Right lobe of liver (tissue), 4 donors: ENCODE data around the gene CNTN2.

Experiments used
- POLR2A ChIP-seq: fragments of 450-650 bp; IDR thresholded peaks from one replicate; pipeline ENCODE4 v1.6.1; 2017; ENCODE audit warnings: antibody characterized with exemption, mild to moderate bottlenecking
- TF ChIP-seq, protein P1 (sequence below), 4 donors: fragments of 200-600 bp in 3 of 4; fragments of 450-650 bp in 1 of 4; IDR thresholded peaks; one replicate each; pipeline versions ENCODE4 v1.5.1 to v1.8.0; 2016 to 2022; ENCODE audit warnings: antibody characterized with exemption in 4 of 4, mild to moderate bottlenecking in 2 of 4
- donor health status: DM: no; HTN: no; CAD: no.
- donor health status: DM: no; HTN: no; CAD: no.
- donor health status: DM: no; HTN: yes; CAD: no.

DNA sequence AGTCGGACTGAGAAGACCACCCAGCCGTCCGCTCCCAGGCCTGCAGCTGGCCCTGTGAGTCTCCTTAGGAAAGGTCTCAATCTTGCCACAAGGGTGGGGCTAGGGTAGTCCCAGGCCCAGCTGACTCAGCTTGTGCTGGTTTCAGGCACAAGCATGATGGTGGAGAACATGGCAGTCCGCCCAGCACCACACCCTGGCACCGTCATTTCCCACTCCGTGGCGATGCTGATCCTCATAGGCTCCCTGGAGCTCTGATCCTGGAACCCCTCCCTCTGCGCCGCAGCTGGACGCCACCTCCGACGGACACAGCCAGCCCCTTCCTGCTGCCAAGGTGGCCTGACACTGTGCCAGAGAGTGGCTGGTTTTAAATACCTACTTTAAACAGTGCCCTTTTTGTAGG lies 30.5 kb downstream of the CNTN2 start:
- TF ChIP-seq, protein P1, sequence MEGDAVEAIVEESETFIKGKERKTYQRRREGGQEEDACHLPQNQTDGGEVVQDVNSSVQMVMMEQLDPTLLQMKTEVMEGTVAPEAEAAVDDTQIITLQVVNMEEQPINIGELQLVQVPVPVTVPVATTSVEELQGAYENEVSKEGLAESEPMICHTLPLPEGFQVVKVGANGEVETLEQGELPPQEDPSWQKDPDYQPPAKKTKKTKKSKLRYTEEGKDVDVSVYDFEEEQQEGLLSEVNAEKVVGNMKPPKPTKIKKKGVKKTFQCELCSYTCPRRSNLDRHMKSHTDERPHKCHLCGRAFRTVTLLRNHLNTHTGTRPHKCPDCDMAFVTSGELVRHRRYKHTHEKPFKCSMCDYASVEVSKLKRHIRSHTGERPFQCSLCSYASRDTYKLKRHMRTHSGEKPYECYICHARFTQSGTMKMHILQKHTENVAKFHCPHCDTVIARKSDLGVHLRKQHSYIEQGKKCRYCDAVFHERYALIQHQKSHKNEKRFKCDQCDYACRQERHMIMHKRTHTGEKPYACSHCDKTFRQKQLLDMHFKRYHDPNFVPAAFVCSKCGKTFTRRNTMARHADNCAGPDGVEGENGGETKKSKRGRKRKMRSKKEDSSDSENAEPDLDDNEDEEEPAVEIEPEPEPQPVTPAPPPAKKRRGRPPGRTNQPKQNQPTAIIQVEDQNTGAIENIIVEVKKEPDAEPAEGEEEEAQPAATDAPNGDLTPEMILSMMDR (IDR thresholded peaks at IDR 0.05): no peak
- TF ChIP-seq POLR2A: no peak
